Measurements from ENCODE around the gene MAP2.

Gene MAP2

GRCh38 chr2:209511637-209512036 is 87.8 kb downstream of the MAP2 start:
- DNase-seq (ENCODE audit: low read depth), result no peak
- no peak overlapping the region for H3K4me3 ChIP-seq (ENCODE audit: low read depth, low read length)
- TF ChIP-seq, protein P1, sequence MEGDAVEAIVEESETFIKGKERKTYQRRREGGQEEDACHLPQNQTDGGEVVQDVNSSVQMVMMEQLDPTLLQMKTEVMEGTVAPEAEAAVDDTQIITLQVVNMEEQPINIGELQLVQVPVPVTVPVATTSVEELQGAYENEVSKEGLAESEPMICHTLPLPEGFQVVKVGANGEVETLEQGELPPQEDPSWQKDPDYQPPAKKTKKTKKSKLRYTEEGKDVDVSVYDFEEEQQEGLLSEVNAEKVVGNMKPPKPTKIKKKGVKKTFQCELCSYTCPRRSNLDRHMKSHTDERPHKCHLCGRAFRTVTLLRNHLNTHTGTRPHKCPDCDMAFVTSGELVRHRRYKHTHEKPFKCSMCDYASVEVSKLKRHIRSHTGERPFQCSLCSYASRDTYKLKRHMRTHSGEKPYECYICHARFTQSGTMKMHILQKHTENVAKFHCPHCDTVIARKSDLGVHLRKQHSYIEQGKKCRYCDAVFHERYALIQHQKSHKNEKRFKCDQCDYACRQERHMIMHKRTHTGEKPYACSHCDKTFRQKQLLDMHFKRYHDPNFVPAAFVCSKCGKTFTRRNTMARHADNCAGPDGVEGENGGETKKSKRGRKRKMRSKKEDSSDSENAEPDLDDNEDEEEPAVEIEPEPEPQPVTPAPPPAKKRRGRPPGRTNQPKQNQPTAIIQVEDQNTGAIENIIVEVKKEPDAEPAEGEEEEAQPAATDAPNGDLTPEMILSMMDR (IDR thresholded peaks at IDR 0.05; ENCODE audit: control insufficient read depth, extremely low read depth, insufficient read depth), result no peak

- no peak overlapping the region for H3K4me3 ChIP-seq (ENCODE audit: low read depth, low read length)
- TF ChIP-seq, protein P1 (IDR thresholded peaks at IDR 0.05; ENCODE audit: control insufficient read depth, extremely low read depth, insufficient read depth), result no peak
- DNase-seq (ENCODE audit: low read depth), result no peak
Observed at GRCh38 chr2:209512971-209513370, 89.1 kb downstream of the MAP2 start.

DNA sequence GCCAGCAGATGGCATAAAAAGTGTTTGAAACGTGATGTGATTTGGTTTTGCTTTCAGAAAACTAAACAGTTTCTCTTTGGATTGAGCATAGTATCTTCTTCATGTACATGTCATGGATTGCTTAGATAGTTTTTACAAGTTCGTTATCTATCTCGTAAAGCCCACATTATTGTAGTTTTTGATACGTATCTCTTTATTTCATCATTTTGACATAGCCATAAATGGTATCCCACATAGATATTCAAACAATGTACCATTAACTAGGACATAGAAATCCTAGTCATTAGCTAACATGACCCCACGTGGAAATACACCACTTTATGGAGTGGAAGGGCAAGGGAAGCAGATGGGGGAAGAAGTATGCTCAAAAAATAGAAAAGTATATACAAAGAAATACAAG is 93.6 kb downstream of the MAP2 start:
- no peak overlapping the region for H3K4me3 ChIP-seq (ENCODE audit: low read depth, low read length)
- TF ChIP-seq, protein P1 (IDR thresholded peaks at IDR 0.05; ENCODE audit: control insufficient read depth, extremely low read depth, insufficient read depth), result no peak
- peak; percentile 61 for DNase-seq (ENCODE audit: low read depth)

DNA sequence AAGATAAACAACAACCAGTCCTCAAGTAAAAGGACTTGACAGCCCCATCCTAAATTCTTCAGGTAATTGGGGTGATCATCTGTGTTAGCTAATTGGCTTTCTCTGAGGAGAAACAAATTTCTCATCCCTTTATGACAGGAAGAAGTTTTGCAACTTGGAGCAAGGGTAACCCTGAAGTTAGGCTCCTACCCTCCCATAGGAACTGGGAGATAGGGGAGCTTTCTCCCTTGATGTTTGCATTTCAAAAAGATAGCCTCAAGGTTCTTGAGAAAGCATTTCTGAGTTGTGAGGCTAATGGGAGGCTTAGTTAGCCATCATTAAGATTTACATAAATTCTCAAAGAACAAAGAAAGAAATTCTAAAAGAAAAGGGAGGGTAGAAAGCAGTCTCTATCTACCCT is 95.4 kb downstream of the MAP2 start:
- DNase-seq (ENCODE audit: low read depth), result no peak
- H3K4me3 ChIP-seq (ENCODE audit: low read depth, low read length), result no peak overlapping the region
- TF ChIP-seq, protein P1 (IDR thresholded peaks at IDR 0.05; ENCODE audit: control insufficient read depth, extremely low read depth, insufficient read depth), result no peak

GRCh38 chr2:209519906-209520305 is 96.1 kb downstream of the MAP2 start:
- DNase-seq (ENCODE audit: low read depth), result no peak
- TF ChIP-seq, protein P1 (IDR thresholded peaks at IDR 0.05; ENCODE audit: control insufficient read depth, extremely low read depth, insufficient read depth), result no peak

DNA sequence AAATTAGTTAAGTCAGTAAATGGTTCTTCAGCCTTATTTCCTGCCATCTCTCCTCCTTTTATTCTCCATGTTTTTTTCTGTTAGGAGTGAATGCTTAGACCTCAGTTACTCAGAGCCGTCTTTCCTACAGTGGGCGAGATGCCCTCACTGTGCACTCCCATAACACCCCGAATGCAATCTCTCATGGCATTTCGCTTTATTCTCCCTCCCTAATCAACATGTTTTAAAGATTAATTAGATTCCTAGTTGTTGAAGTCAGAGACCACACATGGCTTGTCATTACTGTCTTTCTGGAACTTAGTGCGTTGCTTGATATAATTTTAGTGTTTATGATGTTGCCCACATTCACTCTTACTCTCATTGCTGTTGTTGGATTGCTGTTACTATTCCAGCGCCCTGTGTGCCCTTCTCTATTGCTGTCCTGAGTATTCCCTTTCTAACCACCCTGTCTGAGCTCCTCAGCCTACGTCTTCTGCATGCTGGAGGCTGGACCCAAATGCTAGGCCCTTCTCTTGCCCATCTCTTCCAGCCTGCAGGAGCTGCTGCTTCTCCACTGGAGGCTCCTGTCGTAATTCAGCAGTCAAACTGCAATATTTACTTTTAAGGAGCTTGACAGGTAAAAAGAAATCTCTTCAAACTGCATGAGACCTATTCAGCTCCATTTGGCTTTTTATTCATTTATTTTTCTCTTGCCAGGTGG is 99.3 kb downstream of the MAP2 start:
- no peak overlapping the region for H3K4me3 ChIP-seq (ENCODE audit: low read depth, low read length)
- TF ChIP-seq, protein P1 (IDR thresholded peaks at IDR 0.05; ENCODE audit: control insufficient read depth, extremely low read depth, insufficient read depth), result no peak
- DNase-seq (ENCODE audit: low read depth), result no peak

More at GRCh38 chr2:209519906-209520305, 96.1 kb downstream of the MAP2 start:
- no peak overlapping the region for H3K4me3 ChIP-seq (ENCODE audit: low read depth, low read length)

DNA sequence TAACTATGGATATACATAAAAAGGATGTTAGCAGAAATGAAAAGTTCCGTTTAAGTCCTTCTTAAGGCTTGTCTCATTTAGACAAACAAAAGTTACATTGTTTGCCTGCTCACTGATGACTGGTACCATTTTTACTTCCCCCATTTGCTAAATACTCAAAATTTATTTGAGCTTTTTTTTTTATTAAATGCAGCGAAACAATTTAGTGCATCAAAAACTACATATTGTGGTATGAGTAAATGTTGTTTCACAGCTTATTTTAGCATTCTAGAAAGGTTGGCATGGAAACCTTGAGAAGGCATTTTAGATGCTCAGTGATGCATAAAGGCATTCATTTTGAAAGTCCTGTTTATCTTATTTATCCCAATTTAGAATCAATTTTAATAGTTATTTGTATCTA is 100.0 kb downstream of the MAP2 start:
- DNase-seq (ENCODE audit: low read depth), result no peak
- TF ChIP-seq, protein P1 (IDR thresholded peaks at IDR 0.05; ENCODE audit: control insufficient read depth, extremely low read depth, insufficient read depth), result no peak
- H3K4me3 ChIP-seq (ENCODE audit: low read depth, low read length), result no peak overlapping the region
